ENCODE measurements around the gene DOK3.

DOK3 gene

DNA sequence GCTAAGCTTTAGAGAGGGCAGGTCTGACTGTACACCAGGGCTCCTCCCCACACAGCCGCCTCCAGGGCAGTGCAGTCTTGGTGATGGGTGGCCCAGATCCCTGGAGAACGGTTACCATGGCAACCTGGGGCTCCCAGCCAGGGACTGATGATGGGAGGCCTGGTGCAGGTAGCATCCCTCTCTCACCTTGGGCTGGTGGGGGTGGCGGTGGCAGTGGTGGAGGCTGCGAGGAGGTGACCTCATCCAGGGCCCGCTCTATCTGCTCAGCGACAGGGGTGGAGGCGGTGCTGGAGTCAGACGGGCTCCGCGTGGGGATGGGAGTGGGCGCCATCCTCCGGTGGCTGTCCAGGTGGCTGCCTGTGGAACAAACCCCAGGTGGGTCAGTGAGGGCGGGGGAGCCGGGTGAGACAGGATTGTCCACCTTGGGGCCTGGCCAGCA, 50.7 kb downstream of the DOK3 start:
- Histone ChIP-seq H3K27ac (ENCODE audit: low read depth, low read length) (no peak overlapping the region), H3K27me3 (ENCODE audit: low read length) (no peaks in the 10 kb centered on the region), H3K36me3 (ENCODE audit: low read length) (no peaks in the 10 kb centered on the region), H3K9ac (ENCODE audit: low read length) (no peak overlapping the region), H3K4me3 (ENCODE audit: insufficient read depth, low read length, poor library complexity, severe bottlenecking) (no peak overlapping the region), H3K79me2 (ENCODE audit: insufficient read depth, low read length) (no peaks in the 10 kb centered on the region), H3F3A (ENCODE audit: insufficient read depth) (peaks cover 13% of the 10 kb centered on the region), H4K20me1 (ENCODE audit: low read depth, low read length) (peaks cover under 1% of the 10 kb centered on the region; the same call in 1 of the 2 replicates), H3K9me2 (replicated peaks; ENCODE audit: insufficient read depth, low read length) (no peaks in the 10 kb centered on the region), H2AFZ (ENCODE audit: low read depth, low read length, severe bottlenecking) (no peak overlapping the region), H3K4me2 (ENCODE audit: low read depth, low read length, poor library complexity, severe bottlenecking) (no peak overlapping the region), H3K9me3 (ENCODE audit: insufficient read depth, low read length) (no peaks in the 10 kb centered on the region)
- TF ChIP-seq, protein P1, sequence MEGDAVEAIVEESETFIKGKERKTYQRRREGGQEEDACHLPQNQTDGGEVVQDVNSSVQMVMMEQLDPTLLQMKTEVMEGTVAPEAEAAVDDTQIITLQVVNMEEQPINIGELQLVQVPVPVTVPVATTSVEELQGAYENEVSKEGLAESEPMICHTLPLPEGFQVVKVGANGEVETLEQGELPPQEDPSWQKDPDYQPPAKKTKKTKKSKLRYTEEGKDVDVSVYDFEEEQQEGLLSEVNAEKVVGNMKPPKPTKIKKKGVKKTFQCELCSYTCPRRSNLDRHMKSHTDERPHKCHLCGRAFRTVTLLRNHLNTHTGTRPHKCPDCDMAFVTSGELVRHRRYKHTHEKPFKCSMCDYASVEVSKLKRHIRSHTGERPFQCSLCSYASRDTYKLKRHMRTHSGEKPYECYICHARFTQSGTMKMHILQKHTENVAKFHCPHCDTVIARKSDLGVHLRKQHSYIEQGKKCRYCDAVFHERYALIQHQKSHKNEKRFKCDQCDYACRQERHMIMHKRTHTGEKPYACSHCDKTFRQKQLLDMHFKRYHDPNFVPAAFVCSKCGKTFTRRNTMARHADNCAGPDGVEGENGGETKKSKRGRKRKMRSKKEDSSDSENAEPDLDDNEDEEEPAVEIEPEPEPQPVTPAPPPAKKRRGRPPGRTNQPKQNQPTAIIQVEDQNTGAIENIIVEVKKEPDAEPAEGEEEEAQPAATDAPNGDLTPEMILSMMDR (IDR thresholded peaks at IDR 0.05; ENCODE audit: insufficient read depth, low read length, poor library complexity, severe bottlenecking): no peak
- TF ChIP-seq EZH2phosphoT487 (conservative IDR thresholded peaks at IDR 0.05; ENCODE audit: low read length): no peak

DNA sequence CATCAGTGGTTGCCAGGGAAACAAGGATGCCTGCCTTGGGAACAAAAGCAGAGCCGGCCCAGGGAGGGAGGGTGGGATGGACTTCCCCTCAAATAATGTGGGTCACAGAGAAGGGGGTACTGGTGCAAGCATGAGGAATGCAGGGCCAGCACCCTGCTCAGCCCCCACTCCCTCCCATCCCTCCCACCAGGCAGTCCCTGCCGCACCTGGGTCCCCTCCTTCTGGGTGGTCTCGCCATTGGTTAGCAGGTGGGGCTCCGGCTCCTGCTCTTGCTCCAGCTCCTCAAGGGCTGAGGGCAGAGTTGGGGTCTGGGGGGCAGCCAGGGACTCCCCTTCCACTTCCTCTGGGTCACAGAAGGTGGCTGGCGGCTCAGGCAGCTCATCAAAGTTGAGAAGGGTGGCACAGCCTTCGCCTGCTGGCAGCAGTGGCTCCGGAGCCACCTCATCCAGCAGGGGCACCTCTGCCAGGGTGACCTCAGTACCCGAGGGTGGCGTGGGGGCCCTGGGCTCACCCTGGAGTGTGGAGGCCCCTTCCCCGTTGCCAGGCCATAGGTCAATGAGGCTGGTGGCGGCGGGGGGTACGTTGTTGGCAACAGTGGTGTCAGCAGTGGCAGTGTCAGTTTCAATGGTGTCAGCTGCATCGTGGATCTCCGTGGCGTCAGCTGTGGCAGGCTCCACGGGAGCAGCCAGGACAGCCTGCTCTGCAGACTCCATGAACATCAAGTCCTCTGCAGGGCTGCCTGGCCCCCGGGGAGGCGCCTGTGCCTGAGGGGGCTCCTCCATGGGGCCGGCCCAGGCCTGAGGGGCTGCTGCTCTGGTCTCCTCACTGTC, 51.6 kb downstream of the DOK3 start:
- H4K20me1 ChIP-seq (ENCODE audit: low read depth, low read length): peaks cover 3% of the 10 kb centered on the region; the same call in 1 of the 2 replicates

DNA sequence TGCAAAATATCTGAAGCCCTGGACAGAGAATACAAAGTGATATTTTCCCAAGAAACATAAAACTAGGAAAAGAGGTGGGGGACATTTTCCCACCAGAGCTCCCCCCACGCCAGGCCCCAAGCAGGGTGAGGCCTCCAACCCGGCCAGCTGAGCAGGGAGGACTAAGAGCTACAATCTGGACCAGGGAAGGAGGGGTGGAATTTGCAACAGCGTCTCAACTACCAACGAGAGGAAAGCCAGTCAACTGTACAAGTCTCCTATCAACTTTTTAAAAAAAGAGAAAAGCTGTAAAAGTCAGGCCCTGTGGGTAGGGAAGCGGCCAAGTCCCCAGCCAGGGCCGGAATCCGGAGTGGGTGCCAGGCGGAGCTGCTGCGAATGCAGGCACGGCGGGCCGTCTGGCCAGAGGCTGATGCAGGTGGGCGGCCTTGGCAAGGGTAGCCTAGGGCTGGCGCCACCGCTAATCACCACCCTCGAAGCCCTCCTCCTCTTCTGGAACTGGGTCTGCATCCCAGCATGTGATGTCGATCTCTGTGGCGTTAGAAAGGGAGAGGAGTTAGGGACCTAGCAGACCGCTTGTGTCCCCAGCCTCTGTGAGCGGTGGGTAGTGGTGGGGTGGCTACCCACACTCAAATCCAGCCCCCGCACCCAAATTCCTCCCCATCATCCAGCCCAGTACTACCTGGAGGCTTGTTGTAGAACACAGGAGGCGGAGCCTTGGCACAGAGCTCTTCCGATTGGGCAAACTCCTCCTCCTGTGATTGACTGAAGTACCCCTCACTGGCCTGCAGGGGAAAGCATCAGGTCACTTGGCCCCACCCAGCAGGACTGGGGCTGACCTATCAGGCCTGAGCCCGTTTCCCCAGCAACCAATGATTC, 52.4 kb downstream of the DOK3 start:
- Histone ChIP-seq H3F3A (ENCODE audit: insufficient read depth) (peaks cover 13% of the 10 kb centered on the region), H3K36me3 (ENCODE audit: low read length) (no peaks in the 10 kb centered on the region), H3K79me2 (ENCODE audit: insufficient read depth, low read length) (no peaks in the 10 kb centered on the region), H3K9me2 (replicated peaks; ENCODE audit: insufficient read depth, low read length) (no peaks in the 10 kb centered on the region), H3K9me3 (ENCODE audit: insufficient read depth, low read length) (no peaks in the 10 kb centered on the region), H3K9ac (ENCODE audit: low read length) (no peak overlapping the region), H3K4me2 (ENCODE audit: low read depth, low read length, poor library complexity, severe bottlenecking) (peak overlapping the region; percentile 96), H3K27ac (ENCODE audit: low read depth, low read length) (peak overlapping the region; percentile 34; the same call in 1 of the 2 replicates), H3K27me3 (ENCODE audit: low read length) (no peaks in the 10 kb centered on the region), H4K20me1 (ENCODE audit: low read depth, low read length) (peaks cover 3% of the 10 kb centered on the region; the same call in 1 of the 2 replicates), H3K4me3 (ENCODE audit: insufficient read depth, low read length, poor library complexity, severe bottlenecking) (no peak overlapping the region), H2AFZ (ENCODE audit: low read depth, low read length, severe bottlenecking) (no peak overlapping the region)
- TF ChIP-seq, protein P1 (IDR thresholded peaks at IDR 0.05; ENCODE audit: insufficient read depth, low read length, poor library complexity, severe bottlenecking): no peak
- TF ChIP-seq EZH2phosphoT487 (conservative IDR thresholded peaks at IDR 0.05; ENCODE audit: low read length): no peak

More for the DNA sequence above, 51.6 kb downstream of the DOK3 start:
- Histone ChIP-seq H3K27me3 (ENCODE audit: low read length) (no peaks in the 10 kb centered on the region), H3K9me3 (ENCODE audit: insufficient read depth, low read length) (no peaks in the 10 kb centered on the region), H3K4me2 (ENCODE audit: low read depth, low read length, poor library complexity, severe bottlenecking) (no peak overlapping the region), H3F3A (ENCODE audit: insufficient read depth) (peaks cover 13% of the 10 kb centered on the region), H3K9ac (ENCODE audit: low read length) (no peak overlapping the region), H3K79me2 (ENCODE audit: insufficient read depth, low read length) (no peaks in the 10 kb centered on the region), H3K4me3 (ENCODE audit: insufficient read depth, low read length, poor library complexity, severe bottlenecking) (no peak overlapping the region), H2AFZ (ENCODE audit: low read depth, low read length, severe bottlenecking) (no peak overlapping the region), H3K36me3 (ENCODE audit: low read length) (no peaks in the 10 kb centered on the region), H3K27ac (ENCODE audit: low read depth, low read length) (no peak overlapping the region), H3K9me2 (replicated peaks; ENCODE audit: insufficient read depth, low read length) (no peaks in the 10 kb centered on the region)
- TF ChIP-seq, protein P1 (IDR thresholded peaks at IDR 0.05; ENCODE audit: insufficient read depth, low read length, poor library complexity, severe bottlenecking): no peak
- TF ChIP-seq EZH2phosphoT487 (conservative IDR thresholded peaks at IDR 0.05; ENCODE audit: low read length): no peak

Measured in SU-DHL-6 (cell line).